NB4 (cell line): ENCODE data around the gene GIT2.
A peak's percentile ranks its signal among the peaks of the same experiment; 100 is the strongest.

ENCODE experiments used
- POLR2A ChIP-seq: IDR thresholded peaks from 2 replicates; pipeline ENCODE4 v1.6.1; 2011; ENCODE audit warnings: mild to moderate bottlenecking; ENCODE audit not compliant: insufficient read length; ENCODE audit errors: extremely low read depth
- TF ChIP-seq, protein P1 (sequence below): IDR thresholded peaks from one replicate; pipeline ENCODE4 v1.5.1; 2012; ENCODE audit warnings: low read depth, low read length
- TF ChIP-seq, protein P2 (sequence below): IDR thresholded peaks from 2 replicates; pipeline ENCODE4 v1.6.1; 2011; ENCODE audit warnings: low read depth, low read length

DNA sequence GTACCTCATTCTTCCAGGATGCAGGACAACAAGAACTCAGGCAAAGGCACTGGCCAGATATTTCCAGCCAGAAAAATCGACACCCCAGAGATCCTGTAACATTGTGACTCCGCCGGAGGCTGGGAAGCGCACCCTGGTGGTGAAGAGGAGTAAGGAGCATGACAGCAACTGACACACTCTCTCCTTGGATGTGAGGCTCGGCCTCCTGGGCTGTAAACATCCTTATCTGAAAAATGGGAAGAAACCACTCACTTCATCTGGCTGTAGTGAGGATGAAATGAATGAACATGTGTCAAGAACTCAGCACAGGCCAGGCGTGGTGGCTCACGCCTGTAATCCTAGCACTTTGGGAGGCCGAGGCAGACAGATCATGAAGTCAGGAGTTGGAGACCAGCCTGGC lies 68.5 kb downstream of the GIT2 start:
- TF ChIP-seq POLR2A: no peak
- TF ChIP-seq, protein P1, sequence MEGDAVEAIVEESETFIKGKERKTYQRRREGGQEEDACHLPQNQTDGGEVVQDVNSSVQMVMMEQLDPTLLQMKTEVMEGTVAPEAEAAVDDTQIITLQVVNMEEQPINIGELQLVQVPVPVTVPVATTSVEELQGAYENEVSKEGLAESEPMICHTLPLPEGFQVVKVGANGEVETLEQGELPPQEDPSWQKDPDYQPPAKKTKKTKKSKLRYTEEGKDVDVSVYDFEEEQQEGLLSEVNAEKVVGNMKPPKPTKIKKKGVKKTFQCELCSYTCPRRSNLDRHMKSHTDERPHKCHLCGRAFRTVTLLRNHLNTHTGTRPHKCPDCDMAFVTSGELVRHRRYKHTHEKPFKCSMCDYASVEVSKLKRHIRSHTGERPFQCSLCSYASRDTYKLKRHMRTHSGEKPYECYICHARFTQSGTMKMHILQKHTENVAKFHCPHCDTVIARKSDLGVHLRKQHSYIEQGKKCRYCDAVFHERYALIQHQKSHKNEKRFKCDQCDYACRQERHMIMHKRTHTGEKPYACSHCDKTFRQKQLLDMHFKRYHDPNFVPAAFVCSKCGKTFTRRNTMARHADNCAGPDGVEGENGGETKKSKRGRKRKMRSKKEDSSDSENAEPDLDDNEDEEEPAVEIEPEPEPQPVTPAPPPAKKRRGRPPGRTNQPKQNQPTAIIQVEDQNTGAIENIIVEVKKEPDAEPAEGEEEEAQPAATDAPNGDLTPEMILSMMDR: peak; percentile 81
- TF ChIP-seq, protein P2, sequence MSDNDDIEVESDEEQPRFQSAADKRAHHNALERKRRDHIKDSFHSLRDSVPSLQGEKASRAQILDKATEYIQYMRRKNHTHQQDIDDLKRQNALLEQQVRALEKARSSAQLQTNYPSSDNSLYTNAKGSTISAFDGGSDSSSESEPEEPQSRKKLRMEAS: no peak
